DND-41 (cell line): ENCODE measurements around the gene SLC25A26.

ENCODE experiments used
- ATAC-seq: fragments of 200-7000 bp; cut with Tn5 transposase; 3 replicates; pipeline ENCODE4 v1.9.1; 2021; ENCODE audit warnings: low read depth; ENCODE audit not compliant: insufficient read depth
- DNase-seq: peaks from one replicate; pipeline ENCODE4 v3.0.0-alpha.2; 2020
- H2AFZ ChIP-seq: 2 replicates; pipeline ENCODE4 v1.6.0; 2012; ENCODE audit warnings: low read depth, low read length
- H3K27ac ChIP-seq: 2 replicates; pipeline ENCODE4 v1.5.1; 2012; ENCODE audit warnings: low read length, inconsistent platforms
- H3K27me3 ChIP-seq: fragments of 200-600 bp; sonication (generic); 2 replicates; pipeline ENCODE4 v1.6.0; 2012; ENCODE audit warnings: low read length, mild to moderate bottlenecking, inconsistent platforms; ENCODE audit not compliant: insufficient read depth, poor library complexity
- H3K36me3 ChIP-seq: 2 replicates; pipeline ENCODE4 v1.5.1; 2012; ENCODE audit warnings: low read length, inconsistent platforms; ENCODE audit not compliant: insufficient read depth
- H3K4me1 ChIP-seq: 2 replicates; pipeline ENCODE4 v1.5.1; 2012; ENCODE audit warnings: mild to moderate bottlenecking, low read length; ENCODE audit not compliant: insufficient read depth
- H3K4me2 ChIP-seq: 2 replicates; pipeline ENCODE4 v1.6.0; 2012; ENCODE audit warnings: mild to moderate bottlenecking, moderate library complexity, low read length, inconsistent platforms; ENCODE audit not compliant: insufficient read depth
- H3K4me3 ChIP-seq, 2 experiments: fragments of 200-600 bp in 1 of 2; shearing (Covaris generic) in 1 of 2; 2 replicates each; pipeline ENCODE4 v1.5.1; 2012 to 2016; ENCODE audit warnings: inconsistent platforms in 2 of 2, low read length in 2 of 2, mild to moderate bottlenecking in 2 of 2, low read depth in 1 of 2, moderate library complexity in 1 of 2
- H3K79me2 ChIP-seq: 2 replicates; pipeline ENCODE4 v1.6.0; 2012; ENCODE audit warnings: low read length, inconsistent platforms; ENCODE audit not compliant: insufficient read depth
- H3K9ac ChIP-seq: 2 replicates; pipeline ENCODE4 v1.6.0; 2012; ENCODE audit warnings: low read depth, mild to moderate bottlenecking, inconsistent platforms, low read length, moderate library complexity
- H3K9me3 ChIP-seq: 2 replicates; pipeline ENCODE4 v1.5.1; 2012; ENCODE audit warnings: low read length, moderate library complexity, mild to moderate bottlenecking, inconsistent platforms; ENCODE audit not compliant: insufficient read depth, severe bottlenecking
- H4K20me1 ChIP-seq: 2 replicates; pipeline ENCODE4 v1.6.0; 2012; ENCODE audit warnings: low read length; ENCODE audit not compliant: insufficient read depth
- EZH2 ChIP-seq: IDR thresholded peaks from 3 replicates; pipeline ENCODE4 v1.6.1; 2012; ENCODE audit warnings: borderline replicate concordance, low read depth, mild to moderate bottlenecking, moderate library complexity, low read length, inconsistent platforms; ENCODE audit not compliant: severe bottlenecking
- TF ChIP-seq, protein P1 (sequence below): IDR thresholded peaks from 2 replicates; pipeline ENCODE4 v1.5.1; 2012; ENCODE audit warnings: borderline replicate concordance, low read length, moderate library complexity, mild to moderate bottlenecking; ENCODE audit not compliant: poor library complexity, severe bottlenecking; ENCODE audit errors: extremely low read depth

SLC25A26 gene, protein sequence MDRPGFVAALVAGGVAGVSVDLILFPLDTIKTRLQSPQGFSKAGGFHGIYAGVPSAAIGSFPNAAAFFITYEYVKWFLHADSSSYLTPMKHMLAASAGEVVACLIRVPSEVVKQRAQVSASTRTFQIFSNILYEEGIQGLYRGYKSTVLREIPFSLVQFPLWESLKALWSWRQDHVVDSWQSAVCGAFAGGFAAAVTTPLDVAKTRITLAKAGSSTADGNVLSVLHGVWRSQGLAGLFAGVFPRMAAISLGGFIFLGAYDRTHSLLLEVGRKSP

DNA sequence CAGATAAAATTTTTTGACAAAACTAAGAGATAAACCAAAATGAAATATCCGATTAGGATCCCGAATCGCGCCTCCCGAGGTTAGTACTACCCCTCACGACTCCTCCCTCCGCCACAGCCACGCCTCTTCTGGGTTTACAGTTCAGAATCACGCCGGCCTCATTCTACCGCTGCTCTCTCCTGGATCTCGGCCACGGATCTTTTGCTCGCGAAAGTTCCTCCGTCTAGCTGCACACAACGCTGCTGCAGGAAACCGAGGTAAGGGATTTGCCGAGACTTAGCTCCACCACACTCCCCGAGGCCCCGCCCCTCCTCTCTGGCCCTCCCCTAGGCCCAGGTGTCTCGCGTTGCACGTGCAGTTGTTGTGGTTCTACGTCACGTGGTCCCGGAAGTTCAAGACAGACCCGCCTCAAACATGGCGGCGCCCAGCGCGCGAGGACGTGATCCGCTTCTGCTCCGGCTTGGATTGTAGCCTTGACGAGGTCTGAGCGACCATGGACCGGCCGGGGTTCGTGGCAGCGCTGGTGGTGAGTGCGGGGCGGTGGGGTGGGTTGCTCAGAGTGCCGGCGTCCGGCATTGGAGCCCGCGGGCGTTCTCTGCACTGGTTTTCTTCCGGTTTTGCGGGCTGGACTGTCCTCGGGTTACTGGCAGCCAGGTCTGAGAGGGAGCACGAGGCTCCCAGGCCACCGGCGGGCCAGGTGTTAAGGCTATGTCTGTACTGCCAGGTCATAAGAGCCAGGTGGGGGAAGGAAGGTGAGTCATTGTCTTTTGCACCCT is at the start of gene SLC25A26:
SLC25A26 (plus strand) TSS at position 400 of the 776 bp plus-strand sequence; CDS start at position 494, 94 bp downstream.
- Histone ChIP-seq H3K4me2 (peak within 1 kb of the TSS; percentile 66), H3K4me1 (peaks cover 25% of the 10 kb centered on the region), H3K9ac (peak within 1 kb of the TSS; percentile 65), H3K27me3 (no peaks in the 10 kb centered on the region), H3K36me3 (peaks cover 6% of the 10 kb centered on the region; the same call in 1 of the 2 replicates), H3K79me2 (peaks cover 24% of the 10 kb centered on the region), H2AFZ (peak within 1 kb of the TSS; percentile 91), H3K4me3 (peak within 1 kb of the TSS; percentile 63 to 86), H3K9me3 (no peaks in the 10 kb centered on the region), H4K20me1 (no peaks in the 10 kb centered on the region), H3K27ac (peak within 1 kb of the TSS; percentile 74)
- TF ChIP-seq, protein P1, sequence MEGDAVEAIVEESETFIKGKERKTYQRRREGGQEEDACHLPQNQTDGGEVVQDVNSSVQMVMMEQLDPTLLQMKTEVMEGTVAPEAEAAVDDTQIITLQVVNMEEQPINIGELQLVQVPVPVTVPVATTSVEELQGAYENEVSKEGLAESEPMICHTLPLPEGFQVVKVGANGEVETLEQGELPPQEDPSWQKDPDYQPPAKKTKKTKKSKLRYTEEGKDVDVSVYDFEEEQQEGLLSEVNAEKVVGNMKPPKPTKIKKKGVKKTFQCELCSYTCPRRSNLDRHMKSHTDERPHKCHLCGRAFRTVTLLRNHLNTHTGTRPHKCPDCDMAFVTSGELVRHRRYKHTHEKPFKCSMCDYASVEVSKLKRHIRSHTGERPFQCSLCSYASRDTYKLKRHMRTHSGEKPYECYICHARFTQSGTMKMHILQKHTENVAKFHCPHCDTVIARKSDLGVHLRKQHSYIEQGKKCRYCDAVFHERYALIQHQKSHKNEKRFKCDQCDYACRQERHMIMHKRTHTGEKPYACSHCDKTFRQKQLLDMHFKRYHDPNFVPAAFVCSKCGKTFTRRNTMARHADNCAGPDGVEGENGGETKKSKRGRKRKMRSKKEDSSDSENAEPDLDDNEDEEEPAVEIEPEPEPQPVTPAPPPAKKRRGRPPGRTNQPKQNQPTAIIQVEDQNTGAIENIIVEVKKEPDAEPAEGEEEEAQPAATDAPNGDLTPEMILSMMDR, result no peak
- no peak for TF ChIP-seq EZH2
- DNase-seq (peak; percentile 96), ATAC-seq (peak; percentile 96)

DNA sequence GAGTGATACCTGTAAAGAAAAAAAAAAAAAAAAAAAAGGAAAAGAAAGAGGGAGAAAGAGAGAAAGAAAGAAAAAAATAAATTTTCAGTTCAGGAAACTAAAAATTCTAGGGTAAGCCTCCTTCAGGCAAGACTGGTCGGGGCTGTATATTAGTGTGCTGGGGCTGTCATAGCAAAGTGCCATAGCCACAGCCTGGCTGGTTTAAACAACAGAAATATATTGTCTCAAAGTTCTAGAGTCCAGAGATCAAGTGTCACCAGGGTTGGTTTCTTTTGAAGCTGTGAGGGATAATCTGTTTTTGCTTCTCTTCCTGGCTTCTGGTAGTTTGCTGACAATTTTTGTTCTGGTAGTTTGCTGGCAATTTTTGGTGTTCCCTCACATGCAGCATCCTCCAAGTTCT is 48.4 kb upstream of the SLC25A26 start:
- Histone ChIP-seq H2AFZ (no peak overlapping the region), H3K79me2 (no peaks in the 10 kb centered on the region), H3K27me3 (no peaks in the 10 kb centered on the region), H3K9me3 (no peaks in the 10 kb centered on the region), H3K36me3 (no peaks in the 10 kb centered on the region), H3K4me2 (no peak overlapping the region), H3K9ac (no peak overlapping the region), H4K20me1 (no peaks in the 10 kb centered on the region), H3K4me1 (no peaks in the 10 kb centered on the region), H3K4me3 (no peak overlapping the region), H3K27ac (no peak overlapping the region)
- no peak for DNase-seq
- TF ChIP-seq, protein P1, result no peak
- TF ChIP-seq EZH2, result no peak
- ATAC-seq, result no peak

DNA sequence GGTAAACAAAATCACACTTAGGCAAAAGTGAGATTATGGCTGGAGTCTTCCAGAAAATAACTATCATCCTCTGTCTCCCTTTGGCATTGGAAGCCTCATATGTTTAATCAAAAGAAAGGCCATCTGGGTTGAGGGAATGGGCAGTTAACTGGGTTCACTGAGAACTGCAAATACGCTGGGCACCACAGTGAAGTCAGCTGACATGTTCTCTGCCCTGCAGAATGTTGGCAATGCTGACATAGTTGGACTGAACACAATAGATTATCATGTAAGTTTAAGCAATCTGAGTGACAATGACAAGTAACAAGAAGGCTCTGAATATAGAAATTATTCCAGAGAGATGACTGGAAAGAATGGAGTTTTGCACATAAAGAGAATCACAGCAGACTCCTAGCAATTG is 43.8 kb upstream of the SLC25A26 start:
- H3K36me3 ChIP-seq, result no peaks in the 10 kb centered on the region
- H3K4me1 ChIP-seq, result no peaks in the 10 kb centered on the region
- H3K27me3 ChIP-seq, result no peaks in the 10 kb centered on the region
- no peak overlapping the region for H3K9ac ChIP-seq
- TF ChIP-seq, protein P1, result no peak
- TF ChIP-seq EZH2, result no peak
- H3K4me2 ChIP-seq, result no peak overlapping the region
- H4K20me1 ChIP-seq, result no peaks in the 10 kb centered on the region
- ATAC-seq (no peak), DNase-seq (no peak)
- H3K4me3 ChIP-seq, result no peak overlapping the region
- H3K9me3 ChIP-seq, result no peaks in the 10 kb centered on the region
- H3K27ac ChIP-seq, result no peak overlapping the region
- H2AFZ ChIP-seq, result no peak overlapping the region
- H3K79me2 ChIP-seq, result no peaks in the 10 kb centered on the region
